Amniotic stem cell (primary cell): Measurements from ENCODE around the gene NPB.

ENCODE experiments used
- DNase-seq: peaks from one replicate; lab custom pipeline; 2025; lab: John Stamatoyannopoulos, UW

NPB gene

DNA sequence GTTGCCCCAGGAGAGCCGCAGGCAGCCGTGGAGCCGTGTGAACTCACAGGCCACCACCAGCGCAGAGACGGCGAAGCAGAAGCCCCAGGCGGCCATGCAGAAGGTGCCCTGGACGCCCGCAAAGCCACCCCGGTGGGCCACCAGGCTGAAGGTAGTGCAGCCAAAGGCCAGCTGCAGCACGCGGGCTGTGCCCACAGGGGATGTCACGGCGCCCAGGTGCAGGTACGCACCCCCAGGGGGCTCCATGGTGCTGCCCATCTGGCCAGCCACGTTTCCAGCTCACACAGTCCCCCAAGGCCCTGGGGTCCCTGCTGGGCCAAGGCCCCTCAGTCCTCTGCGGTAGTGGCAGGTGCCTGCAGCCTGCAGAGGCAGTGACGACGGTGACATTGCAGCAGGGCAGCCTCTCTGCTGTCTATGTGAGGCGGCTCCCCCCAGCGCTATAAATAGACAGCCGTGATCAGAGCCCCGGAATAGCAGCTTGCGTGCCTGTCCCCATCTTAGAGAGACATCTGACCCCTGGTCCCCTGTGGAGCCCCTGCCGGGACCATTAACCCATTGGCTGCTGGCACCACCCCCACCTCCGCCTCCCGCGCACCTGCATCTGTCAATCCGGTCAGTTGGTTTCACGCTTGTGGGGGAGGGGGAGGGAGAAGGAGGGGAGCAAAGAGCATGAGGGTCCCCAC, 39.6 kb downstream of the NPB start:
- no peak for DNase-seq

DNA sequence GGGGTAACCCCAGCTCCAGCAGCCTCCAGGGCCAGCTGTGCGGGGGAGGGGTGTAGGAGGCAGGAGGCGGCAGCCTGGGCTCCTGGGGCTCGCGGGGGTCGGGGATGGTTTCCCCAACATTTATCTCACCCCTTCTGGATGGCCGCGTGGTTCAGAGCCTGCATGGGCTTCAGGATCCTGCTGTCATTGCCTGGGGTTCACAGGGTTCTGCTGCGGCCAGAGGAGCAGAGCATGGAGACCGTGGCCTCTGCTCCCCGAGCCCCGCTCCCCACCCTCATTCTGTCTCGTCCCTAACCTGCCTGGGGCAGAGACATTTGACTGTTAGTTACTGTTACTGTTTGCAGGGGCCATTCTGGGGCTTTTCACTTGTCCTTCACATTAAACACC, 40.1 kb downstream of the NPB start:
- DNase-seq, result no peak

DNA sequence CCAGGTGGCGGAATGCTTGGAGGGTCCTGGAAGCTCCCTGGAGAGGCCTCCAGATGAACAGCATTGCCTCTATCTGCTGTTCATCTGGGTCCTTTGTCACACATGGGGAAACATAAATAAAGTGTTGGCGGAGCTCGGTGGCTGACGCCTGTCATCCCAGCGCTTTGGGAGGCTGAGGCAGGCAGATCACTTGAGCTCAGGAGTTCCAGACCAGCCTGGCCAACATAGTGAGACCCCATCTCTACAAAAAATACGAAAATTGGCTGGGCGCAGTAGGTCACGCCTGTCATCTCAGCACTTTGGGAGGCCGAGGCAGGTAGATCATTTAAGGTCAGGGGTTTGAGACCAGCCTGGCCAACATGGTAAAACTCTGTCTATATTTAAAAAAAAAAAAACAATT, 42.8 kb downstream of the NPB start:
- no peak for DNase-seq

DNA sequence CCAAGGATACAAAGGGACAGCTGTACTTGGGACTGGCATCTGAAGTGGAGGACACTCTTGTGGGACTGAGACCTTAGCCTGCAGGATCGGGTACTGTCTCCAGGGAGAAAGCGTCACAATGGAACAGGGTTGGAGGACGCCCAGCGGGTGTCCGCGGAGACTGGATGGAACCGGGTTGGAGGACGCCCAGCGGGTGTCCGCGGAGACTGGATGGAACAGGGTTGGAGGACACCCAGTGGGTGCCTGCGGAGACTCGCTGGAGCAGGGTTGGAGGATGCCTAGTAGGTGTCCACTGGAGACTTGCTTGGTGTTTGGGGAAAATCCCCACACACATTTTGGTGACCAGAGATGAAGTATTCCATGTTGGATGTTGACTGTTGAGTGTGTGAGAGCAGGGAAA, 45.2 kb downstream of the NPB start, which contains the start of gene MYADML2:
Gene MYADML2 (minus strand): TSS at position 45 of the 400 bp plus-strand sequence. CDS start 5,492 bp downstream, outside the sequence.
- no peak for DNase-seq

DNA sequence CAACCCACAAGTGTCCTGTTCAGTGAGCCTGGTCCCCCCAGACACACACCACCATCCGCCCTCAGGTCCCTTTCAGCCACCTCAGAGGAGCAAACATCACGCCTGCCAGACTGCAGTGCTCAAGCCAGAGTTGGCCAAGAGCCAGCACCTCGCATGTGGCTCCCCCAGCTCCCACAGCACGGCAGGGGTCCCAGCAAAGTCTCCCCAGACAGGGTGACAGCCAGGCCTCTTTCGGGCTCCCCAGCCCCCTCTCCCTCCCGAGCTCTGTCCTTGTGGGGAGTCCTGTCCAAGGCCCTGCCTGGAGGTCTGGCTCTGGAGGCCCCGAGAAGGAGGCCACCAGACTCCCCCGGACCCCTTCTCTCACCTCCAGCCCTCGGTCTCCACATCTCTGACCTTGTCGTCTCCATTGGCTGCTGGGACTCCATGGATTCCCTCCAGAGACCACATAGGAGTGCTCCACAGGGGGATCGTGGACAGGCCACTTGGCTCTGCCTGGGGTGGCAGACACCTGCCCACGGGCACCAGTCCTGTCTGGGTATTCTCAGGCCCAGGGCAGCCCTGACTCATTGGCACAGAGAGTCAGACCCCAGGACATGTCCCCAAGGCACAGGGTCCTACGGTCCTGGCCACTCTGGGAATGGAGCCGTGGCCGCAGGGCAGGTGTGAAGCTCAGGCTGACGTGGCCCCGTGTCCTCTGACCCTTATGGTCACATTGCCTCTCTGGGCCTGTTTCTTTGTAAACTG, 46.8 kb downstream of the NPB start:
- no peak for DNase-seq

DNA sequence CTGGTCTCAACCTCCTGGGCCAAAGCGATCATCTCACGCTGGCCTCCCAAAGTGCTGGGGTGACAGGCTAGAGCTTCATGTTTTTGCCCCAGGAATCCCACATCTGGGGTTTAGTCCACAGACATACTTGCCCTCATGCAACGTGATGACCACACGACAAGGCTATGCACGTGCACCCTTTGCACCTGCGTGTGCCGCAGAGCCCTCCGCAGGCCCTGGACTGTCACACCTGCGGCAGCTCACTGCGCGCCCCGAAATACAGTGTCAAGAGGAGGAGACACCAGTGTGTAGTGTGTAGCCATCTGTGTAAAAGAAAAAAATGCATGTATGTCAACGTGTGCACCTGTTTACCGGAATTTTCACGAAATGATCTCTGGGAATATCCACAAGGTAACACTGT, 48.5 kb downstream of the NPB start:
- DNase-seq, result no peak

DNA sequence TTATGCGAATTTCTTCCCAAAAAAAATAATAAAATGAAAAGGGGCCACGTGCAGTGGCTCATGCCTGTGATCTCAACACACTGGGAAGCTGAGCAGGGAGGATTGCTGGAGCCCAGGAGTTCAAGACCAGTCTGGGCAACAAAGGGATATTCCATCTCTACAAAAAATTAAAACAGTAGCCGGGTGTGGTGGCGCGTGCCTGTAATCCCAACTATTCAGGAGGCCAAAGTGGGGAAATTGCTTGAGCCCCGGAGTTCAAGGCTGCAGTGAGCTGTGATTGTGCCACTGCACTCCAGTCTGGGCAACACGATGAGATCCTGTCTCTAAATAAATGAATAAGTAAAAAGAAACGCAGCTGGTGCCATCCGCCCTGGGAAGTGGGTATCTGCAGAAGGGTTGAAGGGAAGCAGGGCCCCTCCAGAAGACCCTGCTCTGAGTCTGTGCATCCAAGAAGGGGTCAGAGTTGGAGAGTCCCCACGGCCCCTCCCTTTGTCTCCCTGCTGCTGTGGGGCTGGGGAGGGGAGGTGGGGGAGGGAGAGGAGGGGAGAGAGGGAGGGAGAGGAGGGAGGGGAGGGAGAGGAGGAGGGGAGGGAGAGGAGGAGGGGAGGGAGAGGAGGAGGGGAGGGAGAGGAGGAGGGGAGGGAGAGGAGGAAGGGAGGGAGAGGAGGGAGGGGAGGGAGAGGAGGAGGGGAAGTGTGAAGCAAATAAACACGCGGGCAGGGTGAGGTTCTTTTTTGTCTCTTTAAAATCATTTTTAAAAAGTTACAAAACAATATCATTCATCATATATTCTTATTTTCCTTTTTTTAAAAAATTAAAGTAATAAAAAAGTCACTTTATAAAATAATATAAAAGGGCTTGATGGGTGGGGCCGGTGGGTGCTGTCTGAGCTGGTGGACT, 50.0 kb downstream of the NPB start:
- DNase-seq, result no peak
